HG02852 (cell line): ENCODE measurements around the gene RPL19.

Experiments used
- ATAC-seq: cut with Tn5 transposase; IDR thresholded peaks from one replicate; pipeline ENCODE4 v1.9.1; 2021; ENCODE audit warnings: mild to moderate bottlenecking, moderate library complexity; ENCODE audit not compliant: unreplicated experiment

Gene RPL19

GRCh38 chr17:39171933-39172332, 28.1 kb upstream of the RPL19 start:
- no peak for ATAC-seq

- ATAC-seq: no peak
Observed at GRCh38 chr17:39173080-39173479, 27.0 kb upstream of the RPL19 start.

- no peak for ATAC-seq
Observed at GRCh38 chr17:39173526-39174274, 26.4 kb upstream of the RPL19 start.

- ATAC-seq: no peak
Observed at GRCh38 chr17:39174920-39175694, 25.0 kb upstream of the RPL19 start.

GRCh38 chr17:39175695-39176093, 24.4 kb upstream of the RPL19 start:
- no peak for ATAC-seq

- no peak for ATAC-seq
Observed at GRCh38 chr17:39177256-39177655, 22.8 kb upstream of the RPL19 start.

GRCh38 chr17:39178536-39178935, 21.5 kb upstream of the RPL19 start:
- ATAC-seq: no peak

- no peak for ATAC-seq
Observed at GRCh38 chr17:39181303-39181702, 18.8 kb upstream of the RPL19 start.

- ATAC-seq: no peak
Observed at GRCh38 chr17:39183045-39183444, 17.0 kb upstream of the RPL19 start.

GRCh38 chr17:39183720-39184119, 16.4 kb upstream of the RPL19 start:
- ATAC-seq: no peak

- ATAC-seq: no peak
Observed at GRCh38 chr17:39186481-39187002, 13.5 kb upstream of the RPL19 start.

GRCh38 chr17:39187152-39187830, 12.8 kb upstream of the RPL19 start:
- ATAC-seq: no peak

- ATAC-seq: no peak
Observed at GRCh38 chr17:39191750-39192510, 8.2 kb upstream of the RPL19 start.

- no peak for ATAC-seq
Observed at GRCh38 chr17:39192901-39193300, 7.2 kb upstream of the RPL19 start.

- no peak for ATAC-seq
Observed at GRCh38 chr17:39193346-39193745, 6.7 kb upstream of the RPL19 start.

GRCh38 chr17:39194089-39194984, 5.7 kb upstream of the RPL19 start:
- ATAC-seq: no peak

GRCh38 chr17:39194985-39195524, 5.0 kb upstream of the RPL19 start:
- no peak for ATAC-seq

- no peak for ATAC-seq
Observed at GRCh38 chr17:39195568-39196160, 4.4 kb upstream of the RPL19 start.

GRCh38 chr17:39196241-39196807, 3.8 kb upstream of the RPL19 start:
- ATAC-seq: no peak
